OCI-M2 (cell line): ENCODE results near the gene MAPRE2.

Experiments used
- DNase-seq: peaks from one replicate; lab custom pipeline; 2025; ENCODE audit not compliant: unreplicated experiment; lab: John Stamatoyannopoulos, UW

The MAPRE2 gene

DNA sequence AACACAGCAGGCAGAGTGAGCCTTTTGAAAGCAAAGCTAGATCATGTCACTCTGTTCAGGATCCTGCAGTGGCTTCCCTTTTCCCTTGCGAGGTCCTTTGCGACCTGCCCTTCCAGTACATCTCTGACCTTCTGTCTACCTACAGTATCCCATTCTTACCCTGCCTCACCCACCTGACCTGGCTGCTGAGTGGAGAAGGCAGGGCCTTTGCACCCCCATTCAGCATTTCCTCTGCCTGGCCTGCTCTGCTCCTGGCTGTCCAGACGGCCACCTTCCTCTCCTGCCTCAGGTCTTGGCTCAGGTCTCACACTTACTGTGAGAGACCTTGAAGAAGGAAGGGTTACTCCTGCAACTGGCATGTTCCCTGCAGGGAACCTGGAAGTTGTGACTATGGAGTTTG is 77.4 kb downstream of the MAPRE2 start:
- no peak for DNase-seq

DNA sequence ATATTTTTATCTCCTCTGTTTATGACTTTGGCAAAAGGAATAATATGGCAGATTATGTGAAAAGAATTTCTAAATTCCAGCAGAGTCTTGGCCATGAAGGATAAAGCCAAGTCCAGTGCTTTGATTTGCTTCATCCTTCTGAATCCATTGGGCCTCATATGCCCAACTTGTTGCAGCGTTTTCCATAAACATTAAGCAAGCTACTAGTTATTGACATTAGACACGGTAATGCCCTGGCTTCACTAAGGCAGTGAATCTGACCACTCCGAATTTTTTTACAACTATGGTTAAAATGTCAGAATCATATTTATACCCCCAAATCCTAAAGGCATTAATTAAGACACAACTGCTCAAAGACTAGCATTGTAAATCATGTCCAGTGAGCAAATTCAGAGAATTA is 79.8 kb downstream of the MAPRE2 start:
- DNase-seq = no peak

DNA sequence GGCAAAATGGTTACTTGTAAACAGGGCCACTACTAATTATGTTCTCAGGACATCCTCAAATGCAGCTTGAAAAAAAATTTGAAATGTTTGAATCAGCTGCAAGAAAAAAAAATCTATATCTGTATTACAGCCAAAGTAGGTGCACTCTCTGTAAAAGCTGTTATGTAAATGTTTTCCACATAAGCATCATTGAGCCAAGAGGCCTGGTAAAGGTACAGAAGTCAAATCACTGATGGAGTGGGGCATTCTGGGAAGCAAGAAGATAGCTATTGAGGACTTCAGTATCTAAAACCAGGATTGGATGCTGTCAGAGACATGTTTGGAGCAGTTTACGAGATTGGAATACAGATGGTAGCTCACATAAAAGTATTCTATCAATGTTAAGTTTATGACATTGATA is 80.3 kb downstream of the MAPRE2 start:
- no peak for DNase-seq

DNA sequence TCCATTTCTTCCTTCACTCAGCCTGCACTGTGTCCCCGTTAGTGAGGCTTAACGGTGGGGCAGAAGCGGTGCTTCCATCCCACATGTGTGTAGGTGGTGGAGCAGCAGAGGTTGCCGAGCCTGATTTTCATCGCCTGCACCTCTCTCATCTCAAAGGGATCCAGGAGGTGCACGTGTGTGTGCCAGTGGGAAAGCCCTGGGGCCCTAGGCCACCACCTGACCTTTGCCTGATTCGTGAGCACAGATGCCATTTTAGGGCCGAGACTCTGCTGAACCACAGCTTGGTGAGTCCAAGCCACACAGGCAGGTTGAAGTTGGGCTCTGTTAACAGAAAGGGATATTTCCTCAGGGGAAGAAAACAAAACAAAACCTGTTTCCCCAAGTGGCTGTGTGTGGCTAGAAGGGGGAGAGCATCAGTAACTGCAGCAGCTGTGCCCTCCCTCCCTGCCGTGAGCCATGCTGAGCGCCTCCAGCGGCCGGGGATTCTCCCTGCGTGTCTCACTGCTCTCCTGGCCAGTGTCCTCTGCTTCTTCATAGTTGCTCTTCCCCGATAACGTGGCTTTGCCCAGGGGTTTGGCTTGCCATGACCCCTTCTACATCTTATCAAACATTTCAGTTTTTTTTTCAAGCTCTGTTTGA is 81.5 kb downstream of the MAPRE2 start:
- no peak for DNase-seq

DNA sequence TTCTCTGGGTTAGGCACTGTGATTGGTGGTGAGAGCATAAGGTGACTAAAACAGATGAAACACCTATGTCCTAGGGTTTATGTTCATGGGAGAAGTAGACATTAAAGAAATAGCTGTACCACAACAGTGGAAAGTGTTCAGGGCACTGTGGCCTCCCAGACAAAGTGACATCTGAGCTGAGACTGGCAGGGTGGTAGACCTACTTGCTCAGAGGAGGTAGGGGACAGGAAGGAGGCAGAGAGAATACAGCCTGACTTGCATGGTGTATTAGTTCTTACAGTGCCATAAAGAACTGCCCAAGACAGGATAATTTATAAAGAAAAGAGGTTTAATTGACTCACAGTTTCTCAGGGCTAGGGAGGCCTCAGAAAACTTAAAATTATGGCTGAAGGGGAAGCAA is 82.6 kb downstream of the MAPRE2 start:
- DNase-seq = no peak

DNA sequence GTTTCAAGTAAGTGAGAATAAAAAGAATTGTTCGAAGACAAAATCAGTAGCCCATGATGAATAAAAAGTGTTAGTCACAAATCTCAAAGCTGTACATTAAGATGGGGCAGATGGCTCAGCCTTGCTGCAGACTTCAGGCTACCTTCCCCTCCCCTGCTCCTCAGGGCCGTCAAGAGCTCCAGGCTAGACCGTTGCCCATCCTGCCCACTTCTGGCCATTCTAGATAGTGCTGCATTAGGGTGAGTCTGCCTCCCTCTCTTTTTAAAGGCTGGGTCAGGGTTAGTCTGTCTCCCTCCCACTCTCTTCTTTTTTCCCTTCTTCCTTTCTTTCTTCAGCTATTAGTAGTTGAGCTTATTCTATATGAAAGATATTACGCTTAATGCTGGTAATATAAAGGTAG is 86.0 kb downstream of the MAPRE2 start:
- DNase-seq = no peak

DNA sequence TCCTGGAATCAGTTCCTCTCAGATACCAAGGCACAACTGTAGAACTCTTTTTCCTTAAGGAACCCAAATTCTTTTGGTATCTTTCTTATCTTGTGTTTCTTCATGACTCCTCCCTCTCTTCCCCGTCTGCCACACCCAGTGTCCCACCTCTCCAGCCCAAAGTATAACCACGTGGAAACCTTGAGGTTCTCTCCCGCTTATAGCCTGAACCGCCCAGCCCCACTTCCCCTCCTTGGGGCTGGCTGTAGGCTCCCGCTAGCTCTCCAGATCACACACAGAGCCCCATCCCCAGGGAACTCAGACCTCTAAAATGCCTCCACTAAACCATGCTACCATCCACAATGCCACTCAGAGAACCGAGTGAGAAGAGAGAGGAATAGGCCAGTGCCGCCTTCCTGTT is 87.5 kb downstream of the MAPRE2 start:
- DNase-seq = no peak

DNA sequence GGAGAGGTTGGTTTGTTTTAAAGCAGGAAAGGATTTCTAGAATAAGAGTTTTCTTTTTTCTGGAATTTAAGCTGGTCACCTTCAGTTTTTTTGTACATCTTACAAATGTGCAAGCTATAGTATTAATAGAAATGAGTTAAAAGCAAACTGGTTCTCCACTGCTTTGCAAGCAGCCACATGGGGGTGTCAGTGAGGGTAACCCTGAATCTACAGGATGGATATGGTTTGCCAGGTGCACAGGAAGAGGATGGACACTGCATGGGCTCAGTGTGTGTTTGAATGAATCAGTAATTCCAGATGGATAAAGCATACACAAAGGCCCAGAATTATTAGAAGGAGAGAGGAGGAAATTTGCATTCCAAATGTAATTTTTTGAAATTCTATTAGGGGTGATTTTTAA is 89.0 kb downstream of the MAPRE2 start:
- DNase-seq = no peak

DNA sequence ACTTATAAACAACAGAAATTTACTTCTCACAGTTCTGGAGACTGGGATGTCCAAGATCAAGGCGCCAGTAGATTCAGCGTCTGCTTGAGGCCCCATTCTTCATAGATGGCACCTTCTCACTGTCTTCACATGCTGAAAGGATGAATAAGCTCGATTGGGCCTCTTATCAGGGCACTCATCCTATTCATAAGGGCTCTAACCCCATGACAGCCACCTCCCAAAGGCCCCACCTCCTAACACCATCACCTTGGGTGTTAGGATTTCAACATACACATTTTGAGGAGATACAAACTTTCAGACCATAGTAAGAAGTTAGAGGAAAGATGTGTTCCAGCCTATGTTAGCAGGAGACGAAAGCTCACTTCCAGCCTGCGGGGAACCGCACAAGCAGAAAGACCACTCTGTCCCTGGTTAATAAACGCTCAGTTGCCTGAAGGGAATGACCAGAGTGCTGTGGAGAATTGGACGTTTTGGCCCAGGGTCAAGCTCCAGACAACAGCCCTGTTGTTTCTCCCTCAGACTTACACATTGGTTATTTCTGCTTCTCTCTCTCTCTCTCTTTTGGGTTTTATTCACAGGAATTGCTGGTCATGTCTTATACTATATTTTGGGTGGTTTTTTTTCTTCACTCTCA is 90.3 kb downstream of the MAPRE2 start:
- DNase-seq = no peak

DNA sequence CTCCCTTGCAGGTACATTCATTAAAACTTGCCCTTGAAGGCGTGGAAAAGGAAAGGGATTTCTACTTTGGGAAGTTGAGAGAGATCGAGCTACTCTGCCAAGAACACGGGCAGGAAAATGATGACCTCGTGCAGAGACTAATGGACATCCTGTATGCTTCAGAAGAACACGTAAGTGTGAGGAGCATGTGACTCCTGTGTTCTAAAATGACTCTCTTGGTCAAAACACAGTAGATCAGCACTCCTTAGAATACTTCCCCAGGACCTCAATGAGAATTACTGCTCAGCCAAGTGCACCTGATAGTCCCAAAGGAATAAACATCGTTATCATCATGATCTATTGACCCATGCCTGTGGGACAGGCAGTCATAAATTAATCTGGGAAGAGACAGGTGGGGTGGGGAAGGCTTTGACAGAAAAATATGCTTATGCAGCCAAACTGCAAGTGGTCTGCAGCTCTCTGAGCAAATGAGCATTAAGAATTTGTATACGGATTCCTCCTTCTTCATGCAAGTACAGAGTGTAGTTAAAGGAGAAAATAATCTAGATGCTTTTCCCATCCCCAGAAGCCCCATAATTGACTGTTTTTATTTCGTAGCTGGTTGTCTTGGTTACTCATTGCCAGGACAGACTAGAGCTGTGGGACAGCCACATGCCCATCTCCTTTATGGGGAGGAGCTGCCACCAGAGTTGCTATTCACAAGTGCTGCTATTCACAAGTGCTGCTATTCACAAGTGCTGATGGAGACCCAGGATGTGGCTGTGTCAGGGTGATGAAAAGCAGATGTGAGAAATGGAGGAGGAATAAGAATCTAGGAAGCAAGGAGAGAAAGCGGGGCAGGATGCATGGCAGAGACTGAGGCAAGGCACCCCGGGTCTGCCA is 91.0 kb downstream of the MAPRE2 start:
- DNase-seq = no peak

DNA sequence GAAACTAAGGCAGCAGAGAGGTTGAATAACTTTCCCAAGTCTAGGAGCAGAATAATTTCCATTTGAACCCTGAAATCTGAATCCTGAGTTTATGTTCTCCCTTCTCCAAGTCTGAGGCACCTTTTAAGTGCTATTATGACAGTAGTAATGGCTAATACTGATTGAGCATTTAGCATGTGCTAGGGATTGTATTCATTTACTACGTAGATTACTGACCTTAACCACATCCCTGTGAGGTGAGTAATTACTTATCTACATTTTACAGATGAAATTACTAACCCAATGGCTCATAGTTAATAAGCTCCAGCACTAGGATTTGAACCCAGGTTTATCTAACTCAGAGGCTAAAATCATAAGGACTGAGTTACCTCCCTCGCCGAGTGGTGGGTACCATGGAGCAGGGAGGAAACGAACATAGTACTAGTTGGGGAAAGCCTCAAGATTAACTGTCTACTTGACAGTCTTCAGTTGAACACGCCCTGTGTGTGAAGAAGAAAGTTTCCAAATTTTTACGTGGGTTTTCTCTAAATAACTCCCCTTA is 93.0 kb downstream of the MAPRE2 start:
- no peak for DNase-seq

DNA sequence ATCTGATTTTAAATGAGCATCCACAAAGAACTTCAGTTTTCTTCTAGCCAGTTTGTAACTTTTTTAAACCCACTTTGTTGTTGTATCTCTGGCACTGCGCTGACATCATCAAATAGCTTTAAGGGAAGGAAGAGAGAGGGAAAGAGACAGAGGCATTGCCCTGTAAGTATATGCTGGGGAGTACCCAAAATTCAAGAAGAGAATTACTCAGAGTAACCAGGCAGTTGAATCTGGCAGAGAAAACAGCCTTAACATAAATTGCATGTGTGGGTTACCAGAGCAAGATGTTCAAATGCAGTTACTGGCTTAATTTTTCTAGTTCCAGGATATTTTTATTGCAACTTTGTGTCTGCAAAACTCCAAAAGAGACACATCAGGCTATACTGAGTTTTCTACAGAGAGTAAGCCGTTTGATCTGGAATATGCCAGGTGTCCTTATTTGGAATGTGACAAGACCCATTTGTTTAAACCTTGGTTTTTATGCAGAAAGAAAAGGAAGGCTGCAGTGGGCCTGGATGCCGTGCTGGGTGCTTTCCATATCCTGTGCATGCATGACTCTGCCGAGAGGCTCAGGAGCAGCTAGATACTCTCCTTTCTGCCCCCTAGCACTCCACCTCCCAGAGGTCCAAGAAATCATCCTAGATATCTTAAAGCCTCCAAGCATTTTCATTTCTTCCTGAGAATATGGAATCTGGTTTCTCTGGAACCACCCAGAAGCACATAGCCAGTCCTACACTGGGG is 93.7 kb downstream of the MAPRE2 start:
- no peak for DNase-seq

DNA sequence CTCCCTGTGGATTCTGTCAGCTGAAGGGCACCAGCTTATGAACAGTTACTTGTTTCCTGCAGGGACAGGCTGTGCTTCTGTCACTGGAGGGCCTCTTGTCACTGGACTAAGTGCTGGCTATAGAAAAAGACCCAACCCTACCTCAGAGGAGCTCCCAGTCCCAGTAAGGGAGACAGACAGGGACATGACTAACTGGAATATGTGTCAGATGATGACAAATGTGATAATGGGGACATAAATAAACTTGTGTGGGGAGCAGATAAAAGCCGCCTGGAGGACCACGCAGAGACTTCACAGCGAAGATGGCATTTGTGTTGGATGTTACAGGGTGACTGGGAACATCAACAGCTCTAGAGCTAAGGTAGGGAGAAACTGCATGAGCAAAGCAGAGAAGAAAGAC is 95.0 kb downstream of the MAPRE2 start:
- no peak for DNase-seq

DNA sequence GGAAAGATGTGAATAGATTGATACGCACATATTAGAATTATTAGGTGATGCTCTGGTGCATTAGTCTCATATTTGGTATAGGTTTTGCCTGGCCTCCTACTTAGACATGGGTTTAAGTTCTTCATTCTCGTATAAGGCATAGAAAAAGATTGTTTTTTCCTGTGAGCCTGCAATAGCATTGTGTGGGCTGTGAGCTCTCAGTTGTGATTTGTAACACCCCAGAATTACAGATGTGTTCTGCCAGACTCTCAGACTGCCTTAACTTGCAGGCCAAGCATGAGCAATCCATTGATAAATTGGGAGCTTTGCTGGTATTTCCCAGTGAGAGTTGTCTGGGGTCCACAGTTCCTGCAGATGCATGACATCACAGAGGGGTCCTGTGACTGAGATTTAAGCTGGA is 95.7 kb downstream of the MAPRE2 start:
- DNase-seq = no peak

DNA sequence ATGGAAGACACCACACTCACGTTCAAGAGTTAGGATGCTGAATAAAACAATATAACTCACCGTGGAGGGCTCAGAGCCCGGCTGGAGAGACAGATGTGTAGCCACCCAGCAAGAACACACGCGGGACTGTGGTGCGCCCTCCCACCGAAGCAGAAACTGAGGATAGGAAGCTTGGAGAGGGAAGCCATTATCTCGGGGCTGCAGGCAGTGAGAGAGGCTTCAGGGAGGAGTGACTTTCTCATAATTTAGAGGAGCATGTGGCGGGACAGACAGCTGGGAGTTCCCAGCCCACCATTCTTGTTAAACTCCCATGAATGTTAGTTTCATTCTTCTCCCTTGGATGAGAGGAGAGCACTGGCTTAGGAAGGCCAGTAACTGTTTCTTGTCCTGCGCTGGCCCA is 96.4 kb downstream of the MAPRE2 start:
- no peak for DNase-seq

DNA sequence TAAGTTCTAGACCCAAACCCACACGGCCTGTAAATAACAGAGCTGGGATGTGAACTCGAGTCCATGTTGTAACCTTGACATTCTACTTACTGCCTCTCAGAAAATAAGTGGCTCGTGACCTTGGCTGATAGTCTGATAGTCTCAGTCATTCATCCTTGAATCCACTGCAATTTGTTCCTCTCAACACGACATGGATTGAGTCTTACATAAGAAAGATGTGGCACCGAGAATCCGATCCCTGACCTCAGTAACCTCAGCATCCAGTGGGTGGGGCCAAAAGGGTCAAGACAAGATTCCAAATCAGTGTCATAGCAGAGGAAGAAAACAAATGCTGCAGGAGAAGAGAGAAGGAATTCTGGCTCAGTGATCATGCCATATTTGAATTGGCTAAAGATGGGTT is 97.6 kb downstream of the MAPRE2 start:
- no peak for DNase-seq

DNA sequence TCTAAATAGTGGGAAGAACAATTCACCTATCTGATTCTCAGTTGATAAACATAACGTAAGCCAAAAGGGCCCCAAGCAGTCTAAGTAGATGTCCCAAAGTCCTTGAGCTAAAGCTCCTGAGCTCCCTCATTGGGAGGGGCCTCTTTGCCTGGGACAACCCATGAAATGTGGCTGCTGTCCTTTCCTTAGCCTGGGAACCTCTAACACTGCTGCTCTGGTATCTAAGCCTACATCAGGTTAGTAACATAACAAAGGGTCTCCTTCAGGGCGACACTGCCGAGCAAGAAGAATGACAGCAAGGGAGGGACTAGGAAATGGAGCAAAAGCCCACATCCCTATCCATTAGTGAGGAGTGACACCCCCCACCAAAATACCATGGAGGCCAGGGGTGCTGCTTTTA is 98.3 kb downstream of the MAPRE2 start:
- no peak for DNase-seq

DNA sequence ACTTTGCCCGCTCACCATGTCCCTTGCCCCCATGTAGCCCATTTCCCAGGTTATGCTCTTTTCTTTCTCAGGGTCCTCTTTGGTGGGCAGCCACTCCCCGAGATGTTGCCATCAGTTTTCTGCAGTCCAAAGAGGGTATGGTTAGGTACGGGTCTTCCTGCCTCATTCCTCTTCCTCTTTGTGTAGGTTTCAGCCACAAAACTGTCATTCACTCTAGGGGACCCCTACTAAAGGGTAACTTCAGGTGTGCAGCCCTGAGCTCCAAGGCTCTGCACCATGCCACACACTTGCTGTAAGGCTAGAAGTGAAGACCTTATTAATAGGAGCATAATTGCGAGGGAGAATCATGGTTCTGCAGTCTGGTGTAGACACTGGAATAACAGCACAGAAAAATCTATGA is 99.9 kb downstream of the MAPRE2 start:
- DNase-seq = no peak

DNA sequence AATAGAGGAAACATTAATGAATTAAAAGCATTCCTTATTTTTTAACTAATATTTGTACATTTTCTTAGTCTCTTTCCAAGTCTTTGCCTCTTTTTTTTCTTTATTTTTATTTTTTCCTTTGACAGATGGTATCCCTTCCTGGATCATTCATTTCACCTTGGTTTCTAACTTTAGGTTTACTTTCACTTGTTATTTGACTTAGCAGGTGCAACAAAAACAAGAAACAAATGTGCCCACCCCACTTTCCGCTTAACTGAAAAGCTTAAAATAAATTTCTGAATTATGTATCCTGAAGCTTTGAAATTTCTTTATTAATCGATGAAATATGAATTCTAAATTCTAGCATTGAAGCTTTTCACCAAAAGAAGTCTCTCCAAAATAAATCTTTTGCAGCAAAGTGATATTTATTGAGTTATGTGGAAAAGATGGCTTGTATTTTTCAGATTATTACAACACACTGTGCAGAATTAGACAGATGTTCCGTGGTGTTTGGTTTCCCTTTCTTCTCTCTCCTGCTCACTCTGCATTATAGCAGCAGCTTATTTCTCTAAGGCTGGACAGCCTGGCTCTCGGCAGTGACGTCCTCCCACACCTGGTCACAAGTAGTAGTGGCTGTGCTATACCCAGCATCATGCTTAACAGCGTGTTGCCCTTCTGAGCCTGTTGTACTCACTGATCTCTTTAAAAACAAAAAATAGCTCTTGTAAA is 100.5 kb downstream of the MAPRE2 start:
- DNase-seq = no peak

DNA sequence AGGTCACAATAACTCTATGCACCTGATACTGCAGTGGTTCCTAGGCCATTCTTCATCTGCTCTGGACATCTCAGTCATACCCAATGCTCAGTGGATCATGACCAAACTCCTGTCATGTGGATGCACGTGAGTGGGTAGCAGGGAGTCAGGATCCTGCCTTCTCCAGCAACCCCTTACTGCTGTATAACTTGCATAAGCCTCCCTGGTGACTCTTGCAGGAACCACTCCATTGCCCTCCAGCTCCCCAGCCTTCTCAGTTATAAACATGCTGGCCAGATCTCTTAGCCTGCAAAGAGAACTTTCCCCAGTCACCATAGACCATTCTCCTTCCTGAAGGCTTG is 101.0 kb downstream of the MAPRE2 start:
- DNase-seq = no peak
